Measurements from ENCODE around the gene FECH. TPM values are rescaled to one million over a fixed set of nuclear protein-coding genes. Genes with fewer than 3 reads are reported as not detected.

FECH gene
- total and polyA plus RNA-seq, 2 of the 4 experiments (the other 2 are of a cell fraction), result 32.3 to 52.2 TPM

DNA sequence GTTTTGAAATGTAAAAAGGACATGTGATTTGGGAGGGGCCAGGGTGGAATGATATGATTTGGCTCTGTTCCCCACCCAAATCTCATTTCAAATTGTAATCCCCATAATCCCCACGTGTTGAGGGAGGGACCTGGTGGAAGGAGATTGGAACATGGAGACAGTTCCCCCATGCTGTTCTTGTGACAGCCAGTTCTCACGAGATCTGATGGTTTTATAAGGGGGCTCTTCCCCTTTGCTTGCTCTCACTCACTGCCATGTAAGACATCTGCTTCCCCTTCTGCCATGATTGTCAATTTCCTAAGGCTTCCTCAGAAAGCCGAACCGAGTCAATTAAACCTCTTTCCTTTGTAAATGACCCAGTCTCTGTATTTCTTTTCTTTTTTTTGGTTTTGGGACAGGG lies 39.2 kb downstream of the FECH start:
- dilution Hi-C loops (cut with HindIII; ENCODE audit: low sequenced_read_pairs, unreplicated experiment), result no loop called here
- H3K27ac ChIP-seq (ENCODE audit: insufficient read depth, low read length), result no peak overlapping the region
- no peak overlapping the region for H4K5ac ChIP-seq (ENCODE audit: low read depth, low read length)
- no TSS peak for BruUV-seq (replicated peaks)
- H2AFZ ChIP-seq (replicated peaks; ENCODE audit: low read length, poor library complexity), result no peak overlapping the region
- H2AK9ac ChIP-seq (replicated peaks; ENCODE audit: low read depth, low read length, poor library complexity), result no peak overlapping the region
- no CpG with 5 or more reads among the region's 4 CpGs for WGBS, 2 experiments (ENCODE audit: extremely low coverage in 2 of 2, insufficient read length in 1 of 2)
- no peaks in the 10 kb centered on the region for H4K20me1 ChIP-seq (ENCODE audit: insufficient read depth, low read length)
- no peaks in the 10 kb centered on the region for H3K9me3 ChIP-seq (ENCODE audit: control insufficient read depth, insufficient read depth, low read length)
- no peak overlapping the region for H2AK5ac ChIP-seq (ENCODE audit: low read depth, low read length)
- H3K4me3 ChIP-seq (ENCODE audit: insufficient read depth, low read depth, low read length), result no peak overlapping the region
- H3K18ac ChIP-seq (ENCODE audit: low read depth, low read length), result no peak overlapping the region
- TF ChIP-seq MAFK (IDR thresholded peaks at IDR 0.05; ENCODE audit: low read depth, low read length), result no peak
- no peak for TF ChIP-seq NFE2L2 (IDR thresholded peaks at IDR 0.05; ENCODE audit: low read depth, low read length)
- TF ChIP-seq FOS (IDR thresholded peaks at IDR 0.05; ENCODE audit: low read depth, low read length), result no peak
- TF ChIP-seq CHD1 (IDR thresholded peaks at IDR 0.05; ENCODE audit: low read depth, low read length), result no peak
- no peak for TF ChIP-seq RCOR1 (IDR thresholded peaks at IDR 0.05; ENCODE audit: insufficient replicate concordance, low read length)
- no peak for TF ChIP-seq BHLHE40 (IDR thresholded peaks at IDR 0.05; ENCODE audit: low read depth, low read length)
- ChIA-PET POLR2A (ENCODE audit: unreplicated experiment) (no interaction called here), CTCF (no interaction called here)
- H3K27me3 ChIP-seq (ENCODE audit: control insufficient read depth, insufficient read depth, low read length), result no peaks in the 10 kb centered on the region
- in situ Hi-C loops (cut with MboI; ENCODE audit: low sequenced_read_pairs), result no loop called here
- H4K8ac ChIP-seq (ENCODE audit: low read depth in 2 of 2, low read length in 2 of 2), result no peak overlapping the region
- no peak overlapping the region for H3K4me2 ChIP-seq (ENCODE audit: low read depth, low read length)
- no peak overlapping the region for H2BK15ac ChIP-seq (ENCODE audit: low read depth, low read length)
- 0 out of 2 replicates have a peak, but pooled peaks cover 6% of the 10 kb centered on the region for H3K9me1 ChIP-seq (ENCODE audit: insufficient read depth, low read length)
- H3K23ac ChIP-seq (ENCODE audit: low read depth, low read length), result no peak overlapping the region
- no peak overlapping the region for H4K91ac ChIP-seq (ENCODE audit: insufficient read depth, low read depth, low read length)
- ATAC-seq (ENCODE audit: low read depth), result no peak
- no peak overlapping the region for H2BK120ac ChIP-seq (ENCODE audit: low read depth, low read length)
- intact Hi-C loops (cut with micrococcal nuclease), result no loop called here
- no peak overlapping the region for H2BK20ac ChIP-seq (ENCODE audit: low read depth, low read length)
- no peak overlapping the region for H3K14ac ChIP-seq (replicated peaks; ENCODE audit: low read depth, low read length)
- H3K79me1 ChIP-seq (ENCODE audit: low read depth in 1 of 2, low read length in 2 of 2), result no peaks in the 10 kb centered on the region
- H3K56ac ChIP-seq (ENCODE audit: extremely low read depth, insufficient read depth, low read length), result no peak overlapping the region
- peaks cover 2% of the 10 kb centered on the region; the same call in 1 of the 2 replicates for H3K4me1 ChIP-seq (ENCODE audit: control insufficient read depth, insufficient read depth, low read length)
- H3K36me3 ChIP-seq (ENCODE audit: control insufficient read depth, insufficient read depth, low read length), result peaks cover 8% of the 10 kb centered on the region
- H3K4ac ChIP-seq (ENCODE audit: low read depth, low read length), result no peak overlapping the region
- no peak for DNase-seq
- no peak overlapping the region for H3K9ac ChIP-seq (ENCODE audit: low read depth, low read length)
- H2BK5ac ChIP-seq (ENCODE audit: low read depth, low read length, poor library complexity, severe bottlenecking), result no peak overlapping the region
